GM19372 (cell line): Measurements from ENCODE around the gene IL4R.
"Not testable (repeated sequence)": the region's sequence is repeated elsewhere in the genome, so short reads cannot be mapped to it uniquely, and the experiment has no call there.

ENCODE experiments used
- ATAC-seq: cut with Tn5 transposase; IDR thresholded peaks from one replicate; pipeline ENCODE4 v1.9.1; 2021; ENCODE audit warnings: mild to moderate bottlenecking, low read depth, moderate library complexity; ENCODE audit not compliant: unreplicated experiment

The IL4R gene

GRCh38 chr16:27326251-27326650, 12.5 kb downstream of the IL4R start:
- no peak for ATAC-seq

GRCh38 chr16:27326738-27327585, 13.2 kb downstream of the IL4R start:
- no peak for ATAC-seq

GRCh38 chr16:27327586-27327915, 13.8 kb downstream of the IL4R start:
- no peak for ATAC-seq

GRCh38 chr16:27328937-27329336, 15.2 kb downstream of the IL4R start:
- no peak for ATAC-seq

- not testable (repeated sequence) for ATAC-seq
These were observed 15.8 kb downstream of the IL4R start for GRCh38 chr16:27329376-27330079.

GRCh38 chr16:27330542-27330941, 16.8 kb downstream of the IL4R start:
- ATAC-seq: no peak

- no peak for ATAC-seq
These were observed 18.3 kb downstream of the IL4R start for GRCh38 chr16:27332105-27332504.

GRCh38 chr16:27333104-27333503, 19.3 kb downstream of the IL4R start:
- no peak for ATAC-seq

GRCh38 chr16:27333549-27333948, 19.8 kb downstream of the IL4R start:
- no peak for ATAC-seq

- ATAC-seq: no peak
These were observed 20.5 kb downstream of the IL4R start for GRCh38 chr16:27334192-27334764.

GRCh38 chr16:27334838-27335237, 21.1 kb downstream of the IL4R start:
- no peak for ATAC-seq

- ATAC-seq: no peak
These were observed 21.7 kb downstream of the IL4R start for GRCh38 chr16:27335349-27336053.

GRCh38 chr16:27337024-27337423, 23.2 kb downstream of the IL4R start:
- ATAC-seq: no peak

- no peak for ATAC-seq
These were observed 25.4 kb downstream of the IL4R start for GRCh38 chr16:27339180-27339579.

- no peak for ATAC-seq
These were observed 26.9 kb downstream of the IL4R start for GRCh38 chr16:27340654-27341053.

GRCh38 chr16:27341549-27341948, 27.8 kb downstream of the IL4R start:
- ATAC-seq: no peak

- no peak for ATAC-seq
These were observed 28.2 kb downstream of the IL4R start for GRCh38 chr16:27341971-27342370.

- ATAC-seq: no peak
These were observed 30.9 kb downstream of the IL4R start for GRCh38 chr16:27344721-27345120.

GRCh38 chr16:27345201-27345600, 31.4 kb downstream of the IL4R start:
- no peak for ATAC-seq

- ATAC-seq: no peak
These were observed 33.0 kb downstream of the IL4R start for GRCh38 chr16:27346819-27347218.
